HEK293T (cell line): ENCODE results near the gene HIRIP3.

Experiments
- CTCF ChIA-PET: fragments of 350-600 bp; formaldehyde crosslinking; extraction: SDS; loops from one replicate; lab custom pipeline; 2021; ENCODE audit warnings: antibody characterized with exemption, inconsistent platforms; lab: Yijun Ruan, JAX
- POLR2A ChIA-PET: fragments of 350-600 bp; formaldehyde crosslinking; extraction: SDS; loops from one replicate; lab custom pipeline; 2020; ENCODE audit warnings: antibody characterized with exemption, inconsistent platforms; lab: Yijun Ruan, JAX
- DNase-seq: peaks from one replicate; pipeline ENCODE4 v3.0.0; 2012; ENCODE audit warnings: mixed read lengths; ENCODE audit errors: extremely low spot score
- ARNT ChIP-seq: fragments of 450-650 bp; IDR thresholded peaks from 2 replicates; pipeline ENCODE4 v1.6.1; 2017; ENCODE audit warnings: mild to moderate bottlenecking
- BHLHE40 ChIP-seq: fragments of 450-650 bp; IDR thresholded peaks from 2 replicates; pipeline ENCODE4 v1.6.1; 2016; ENCODE audit warnings: mild to moderate bottlenecking, moderate library complexity, borderline replicate concordance
- CTBP1 ChIP-seq: fragments of 450-650 bp; IDR thresholded peaks from 2 replicates; pipeline ENCODE4 v1.6.1; 2016; ENCODE audit warnings: borderline replicate concordance
- ELF4 ChIP-seq: fragments of 450-650 bp; IDR thresholded peaks from 2 replicates; pipeline ENCODE4 v1.6.1; 2017; ENCODE audit warnings: antibody characterized with exemption
- FOXA1 ChIP-seq: fragments of 450-650 bp; IDR thresholded peaks from 2 replicates; pipeline ENCODE4 v1.6.1; 2016; ENCODE audit warnings: mild to moderate bottlenecking
- FOXK2 ChIP-seq: fragments of 450-650 bp; IDR thresholded peaks from 2 replicates; pipeline ENCODE4 v1.6.1; 2016; ENCODE audit warnings: mild to moderate bottlenecking
- FOXM1 ChIP-seq: fragments of 450-650 bp; IDR thresholded peaks from 2 replicates; pipeline ENCODE4 v1.6.1; 2017; ENCODE audit warnings: mild to moderate bottlenecking, borderline replicate concordance
- HDGF ChIP-seq: fragments of 450-650 bp; IDR thresholded peaks from 2 replicates; pipeline ENCODE4 v1.6.1; 2017; ENCODE audit warnings: antibody characterized with exemption, borderline replicate concordance
- L3MBTL2 ChIP-seq: fragments of 450-650 bp; conservative IDR thresholded peaks from 2 replicates; pipeline ENCODE4 v1.6.1; 2016; ENCODE audit warnings: mild to moderate bottlenecking
- LEF1 ChIP-seq: fragments of 450-650 bp; IDR thresholded peaks from 2 replicates; pipeline ENCODE4 v1.6.1; 2017; ENCODE audit warnings: mild to moderate bottlenecking, borderline replicate concordance
- NFRKB ChIP-seq: fragments of 450-650 bp; IDR thresholded peaks from 2 replicates; pipeline ENCODE4 v1.6.1; 2016; ENCODE audit warnings: mild to moderate bottlenecking, moderate library complexity
- SP1 ChIP-seq: fragments of 450-650 bp; IDR thresholded peaks from 2 replicates; pipeline ENCODE4 v1.6.1; 2017
- SUZ12 ChIP-seq: fragments of 450-650 bp; IDR thresholded peaks from 2 replicates; pipeline ENCODE4 v1.6.1; 2016; ENCODE audit warnings: mild to moderate bottlenecking
- TARDBP ChIP-seq: fragments of 450-650 bp; IDR thresholded peaks from 2 replicates; pipeline ENCODE4 v1.6.1; 2016
- ZNF384 ChIP-seq: fragments of 450-650 bp; IDR thresholded peaks from 2 replicates; pipeline ENCODE4 v1.6.1; 2016
- TF ChIP-seq, protein P1 (sequence below): fragments of 450-650 bp; IDR thresholded peaks from 2 replicates; pipeline ENCODE4 v1.6.1; 2016

Gene HIRIP3

GRCh38 chr16:29993191-29993902 is 2.1 kb downstream of the HIRIP3 start:
- ChIA-PET CTCF (interaction anchor here (0.7 to 2.6 kb wide), 4 partner anchors 18 to 50 kb away, joined by 3 to 7 read pairs (median 4); no protein-coding TSS in a partner anchor), POLR2A (interaction anchor here (0.9 to 5.9 kb wide), 11 partner anchors 9 to 132 kb away, joined by 3 to 74 read pairs (median 4); partner anchors contain the start of genes KCTD13, SEZ6L2, TAOK2 and TMEM219)
- DNase-seq, result no peak
- TF ChIP-seq ELF4, result peak; percentile 5; the same call in 1 of the 2 replicates
- TF ChIP-seq CTBP1, result no peak

DNA sequence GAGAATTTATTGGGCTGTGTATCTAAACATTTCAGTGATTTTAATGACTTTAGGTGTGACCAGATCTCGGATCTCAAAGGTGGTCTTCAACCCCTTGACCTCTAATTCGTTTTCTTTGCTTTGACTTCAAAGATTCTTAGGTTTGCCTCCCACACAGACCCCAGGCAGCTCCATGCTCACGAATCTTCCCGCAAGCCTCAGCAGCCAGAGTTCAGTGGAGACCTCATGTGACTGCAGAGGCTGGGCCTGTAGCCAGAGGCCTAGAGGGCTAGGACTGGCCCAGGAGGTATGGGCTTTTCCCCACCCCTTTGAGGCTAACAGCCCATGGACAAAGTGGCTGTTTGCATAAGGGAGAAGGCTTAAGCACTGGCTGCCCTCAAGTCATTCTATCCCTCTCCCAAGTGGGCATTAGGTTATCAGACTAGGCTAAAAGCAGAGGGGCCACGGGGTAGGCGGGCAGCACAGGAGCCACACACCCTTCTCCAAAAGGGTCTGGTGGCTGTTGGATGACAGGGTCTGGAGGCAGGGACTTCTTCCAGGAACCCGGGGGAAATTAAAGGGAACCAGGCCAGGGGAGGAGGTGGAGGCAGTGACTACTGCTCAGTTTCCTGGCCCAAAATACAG is 3.0 kb downstream of the HIRIP3 start:
- ChIA-PET CTCF (interaction anchor here (2.4 to 2.6 kb wide), 2 partner anchors 17 to 49 kb away, joined by 5 to 7 read pairs; no protein-coding TSS in a partner anchor), POLR2A (interaction anchor here (1.1 to 5.9 kb wide), 6 partner anchors 10 to 131 kb away, joined by 3 to 74 read pairs (median 26); partner anchors contain the start of genes KCTD13, TAOK2 and TMEM219)
- no peak for DNase-seq
- no peak for TF ChIP-seq FOXK2
- TF ChIP-seq ARNT, result no peak
- no peak for TF ChIP-seq FOXM1
- no peak for TF ChIP-seq L3MBTL2
- no peak for TF ChIP-seq ZNF384
- no peak for TF ChIP-seq ELF4
- TF ChIP-seq SUZ12, result no peak
- no peak for TF ChIP-seq BHLHE40
- TF ChIP-seq TARDBP, result no peak
- TF ChIP-seq, protein P1, sequence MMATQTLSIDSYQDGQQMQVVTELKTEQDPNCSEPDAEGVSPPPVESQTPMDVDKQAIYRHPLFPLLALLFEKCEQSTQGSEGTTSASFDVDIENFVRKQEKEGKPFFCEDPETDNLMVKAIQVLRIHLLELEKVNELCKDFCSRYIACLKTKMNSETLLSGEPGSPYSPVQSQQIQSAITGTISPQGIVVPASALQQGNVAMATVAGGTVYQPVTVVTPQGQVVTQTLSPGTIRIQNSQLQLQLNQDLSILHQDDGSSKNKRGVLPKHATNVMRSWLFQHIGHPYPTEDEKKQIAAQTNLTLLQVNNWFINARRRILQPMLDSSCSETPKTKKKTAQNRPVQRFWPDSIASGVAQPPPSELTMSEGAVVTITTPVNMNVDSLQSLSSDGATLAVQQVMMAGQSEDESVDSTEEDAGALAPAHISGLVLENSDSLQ, result no peak
- no peak for TF ChIP-seq SP1
- TF ChIP-seq HDGF, result no peak
- no peak for TF ChIP-seq NFRKB
- TF ChIP-seq FOXA1, result no peak
- TF ChIP-seq LEF1, result no peak
- TF ChIP-seq CTBP1, result no peak

GRCh38 chr16:29991571-29991904 is 3.9 kb downstream of the HIRIP3 start:
- ChIA-PET CTCF (interaction anchor here (2.4 kb wide), 1 partner anchor 16 kb away, joined by 5 read pairs; no protein-coding TSS in a partner anchor), POLR2A (interaction anchor here (0.6 to 5.9 kb wide), 3 partner anchors 9 to 92 kb away, joined by 3 to 74 read pairs (median 70); partner anchors contain the start of genes SEZ6L2 and TAOK2)

DNA sequence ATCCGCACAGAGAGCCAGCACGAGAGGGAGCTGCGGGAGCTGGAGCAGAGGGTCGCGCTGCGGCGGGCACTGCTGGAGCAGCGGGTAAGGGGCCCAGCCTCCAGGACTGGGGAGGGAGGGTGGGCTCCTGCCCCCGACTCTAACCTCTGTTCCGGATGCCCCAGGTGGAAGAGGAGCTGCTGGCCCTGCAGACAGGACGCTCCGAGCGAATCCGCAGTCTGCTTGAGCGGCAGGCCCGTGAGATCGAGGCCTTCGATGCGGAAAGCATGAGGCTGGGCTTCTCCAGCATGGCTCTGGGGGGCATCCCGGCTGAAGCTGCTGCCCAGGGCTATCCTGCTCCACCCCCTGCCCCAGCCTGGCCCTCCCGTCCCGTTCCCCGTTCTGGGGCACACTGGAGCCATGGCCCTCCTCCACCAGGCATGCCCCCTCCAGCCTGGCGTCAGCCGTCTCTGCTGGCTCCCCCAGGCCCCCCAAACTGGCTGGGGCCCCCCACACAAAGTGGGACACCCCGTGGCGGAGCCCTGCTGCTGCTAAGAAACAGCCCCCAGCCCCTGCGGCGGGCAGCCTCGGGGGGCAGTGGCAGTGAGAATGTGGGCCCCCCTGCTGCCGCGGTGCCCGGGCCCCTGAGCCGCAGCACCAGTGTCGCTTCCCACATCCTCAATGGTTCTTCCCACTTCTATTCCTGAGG is 4.4 kb downstream of the HIRIP3 start:
- ChIA-PET POLR2A (interaction anchor here (0.6 to 5.9 kb wide), 3 partner anchors 9 to 92 kb away, joined by 3 to 74 read pairs (median 70); partner anchors contain the start of genes SEZ6L2 and TAOK2), CTCF (interaction anchor here (2.4 kb wide), 1 partner anchor 16 kb away, joined by 5 read pairs; no protein-coding TSS in a partner anchor)
- DNase-seq, result no peak
- TF ChIP-seq LEF1 (no peak), ELF4 (no peak), TARDBP (no peak), FOXA1 (no peak), SP1 (no peak), CTBP1 (no peak), HDGF (no peak), FOXK2 (no peak), NFRKB (no peak), BHLHE40 (no peak), ARNT (no peak), SUZ12 (no peak), L3MBTL2 (no peak)

More at GRCh38 chr16:29991571-29991904, 3.9 kb downstream of the HIRIP3 start:
- DNase-seq, result no peak
- TF ChIP-seq ARNT, result no peak
- no peak for TF ChIP-seq ELF4
- TF ChIP-seq CTBP1, result no peak
- TF ChIP-seq TARDBP, result no peak
- no peak for TF ChIP-seq FOXK2
- TF ChIP-seq LEF1, result no peak

GRCh38 chr16:29990034-29990433 is 5.4 kb downstream of the HIRIP3 start:
- ChIA-PET POLR2A (interaction anchor here (0.7 to 7.6 kb wide), 4 partner anchors 11 to 49 kb away, joined by 3 to 72 read pairs (median 38); partner anchors contain the start of gene TAOK2), CTCF (interaction anchor here (0.7 kb wide), 1 partner anchor 142 kb away, joined by 3 read pairs; no protein-coding TSS in a partner anchor)
- TF ChIP-seq ARNT, result no peak
- TF ChIP-seq ZNF384, result no peak
- TF ChIP-seq SP1, result no peak
- no peak for TF ChIP-seq TARDBP
- no peak for TF ChIP-seq FOXM1
- no peak for TF ChIP-seq BHLHE40
- no peak for TF ChIP-seq SUZ12
- TF ChIP-seq NFRKB, result no peak
- no peak for TF ChIP-seq CTBP1
- DNase-seq, result no peak

DNA sequence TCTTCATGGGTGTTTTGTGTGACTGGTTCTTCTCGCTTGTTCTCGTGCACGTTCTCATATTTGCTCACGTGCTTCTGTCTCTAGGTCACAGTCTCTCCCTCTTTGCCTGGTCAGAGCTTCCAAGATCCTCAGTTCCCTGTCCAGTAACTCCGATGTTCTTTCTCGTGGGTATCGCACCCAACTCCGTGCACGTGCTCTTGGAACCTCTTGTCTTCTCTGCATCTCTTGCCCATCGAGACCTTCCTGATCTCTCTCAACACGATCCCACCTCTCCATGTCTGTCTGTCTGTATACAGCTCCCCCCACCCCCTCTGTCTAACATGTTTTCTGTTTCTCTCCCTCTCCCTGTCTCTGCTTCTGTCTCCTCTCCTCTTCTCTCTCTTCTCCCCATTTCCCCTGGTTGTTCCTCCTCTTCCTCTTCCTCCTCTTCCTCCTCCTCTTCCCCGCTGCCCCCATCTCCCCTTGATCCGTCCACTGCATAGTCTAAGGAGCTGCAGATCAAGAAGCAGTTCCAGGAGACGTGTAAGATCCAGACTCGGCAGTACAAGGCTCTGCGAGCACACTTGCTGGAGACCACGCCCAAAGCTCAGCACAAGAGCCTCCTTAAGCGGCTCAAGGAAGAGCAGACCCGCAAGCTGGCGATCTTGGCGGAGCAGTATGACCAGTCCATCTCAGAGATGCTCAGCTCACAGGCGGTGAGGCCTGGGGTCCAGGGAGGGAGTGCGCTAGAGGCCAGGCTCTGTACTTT is 6.1 kb downstream of the HIRIP3 start:
- CTCF ChIA-PET, result interaction anchor here (0.7 to 1.0 kb wide), 3 partner anchors 13 to 141 kb away, joined by 3 read pairs; no protein-coding TSS in a partner anchor
- TF ChIP-seq ZNF384 (no peak), NFRKB (no peak), TARDBP (no peak), CTBP1 (no peak), HDGF (no peak), SUZ12 (no peak), BHLHE40 (no peak)
- DNase-seq, result no peak
- POLR2A ChIA-PET, result interaction anchor here (0.7 to 7.6 kb wide), 5 partner anchors 10 to 89 kb away, joined by 3 to 72 read pairs (median 3); partner anchors contain the start of genes ASPHD1 and TAOK2
